Stimulated activated CD4-positive, alpha-beta T cell treated with anti-CD3 and anti-CD28 coated beads, Interleukin-1b, Interleukin-23, amount 100 ng/mL, for 24 hours (primary cell): ENCODE data around the gene TARDBP.
"Not testable (repeated sequence)": the region's sequence is repeated elsewhere in the genome, so short reads cannot be mapped to it uniquely, and the experiment has no call there.

Experiments
- DNase-seq, 4 experiments: peaks; one replicate each; pipeline ENCODE4 v3.0.0-alpha.2; 2020; ENCODE audit warnings: low read depth in 4 of 4, low spot score in 1 of 4

The TARDBP gene

DNA sequence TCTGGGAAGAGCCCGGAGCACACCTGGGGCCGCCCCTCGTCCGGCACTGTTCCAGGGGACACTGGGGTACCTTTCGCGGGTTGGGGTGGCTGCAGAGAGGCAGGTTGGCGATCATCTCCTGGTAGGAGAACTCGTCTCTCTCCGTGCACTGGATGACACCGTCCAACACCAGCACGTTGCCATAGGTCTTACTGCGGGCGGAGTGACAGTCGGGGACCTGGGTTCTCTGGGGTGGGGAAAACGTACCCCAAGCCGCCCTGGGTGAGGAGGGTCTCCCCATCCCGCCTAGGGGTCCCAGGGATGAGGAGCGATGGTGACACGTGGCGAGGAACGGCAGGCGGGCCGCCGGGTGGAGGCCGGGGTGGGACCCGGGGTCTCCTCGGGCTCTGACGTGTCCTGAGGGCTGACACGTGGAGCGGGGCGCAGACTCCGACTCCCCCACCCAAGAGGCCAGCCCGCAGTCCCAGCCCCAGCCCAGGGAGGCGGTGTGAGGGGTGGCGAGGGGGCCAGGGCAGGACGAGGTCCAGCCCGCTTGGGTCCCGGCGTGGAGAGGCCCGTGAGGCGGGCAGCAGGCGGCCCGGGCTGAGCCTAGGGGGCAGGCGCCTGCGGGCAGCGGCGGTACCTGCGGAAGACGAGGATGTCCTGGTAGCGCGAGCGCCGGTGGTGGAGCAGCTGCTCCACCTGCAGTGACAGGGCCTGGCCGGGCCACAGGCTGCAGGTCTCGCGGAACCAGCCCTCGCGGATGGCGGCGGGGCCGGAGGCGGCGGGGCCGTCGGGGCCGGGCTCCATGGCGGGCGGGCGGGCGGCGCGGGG, 46.9 kb downstream of the TARDBP start:
- DNase-seq, result peak in 1 of 4 experiments; percentile 16

DNA sequence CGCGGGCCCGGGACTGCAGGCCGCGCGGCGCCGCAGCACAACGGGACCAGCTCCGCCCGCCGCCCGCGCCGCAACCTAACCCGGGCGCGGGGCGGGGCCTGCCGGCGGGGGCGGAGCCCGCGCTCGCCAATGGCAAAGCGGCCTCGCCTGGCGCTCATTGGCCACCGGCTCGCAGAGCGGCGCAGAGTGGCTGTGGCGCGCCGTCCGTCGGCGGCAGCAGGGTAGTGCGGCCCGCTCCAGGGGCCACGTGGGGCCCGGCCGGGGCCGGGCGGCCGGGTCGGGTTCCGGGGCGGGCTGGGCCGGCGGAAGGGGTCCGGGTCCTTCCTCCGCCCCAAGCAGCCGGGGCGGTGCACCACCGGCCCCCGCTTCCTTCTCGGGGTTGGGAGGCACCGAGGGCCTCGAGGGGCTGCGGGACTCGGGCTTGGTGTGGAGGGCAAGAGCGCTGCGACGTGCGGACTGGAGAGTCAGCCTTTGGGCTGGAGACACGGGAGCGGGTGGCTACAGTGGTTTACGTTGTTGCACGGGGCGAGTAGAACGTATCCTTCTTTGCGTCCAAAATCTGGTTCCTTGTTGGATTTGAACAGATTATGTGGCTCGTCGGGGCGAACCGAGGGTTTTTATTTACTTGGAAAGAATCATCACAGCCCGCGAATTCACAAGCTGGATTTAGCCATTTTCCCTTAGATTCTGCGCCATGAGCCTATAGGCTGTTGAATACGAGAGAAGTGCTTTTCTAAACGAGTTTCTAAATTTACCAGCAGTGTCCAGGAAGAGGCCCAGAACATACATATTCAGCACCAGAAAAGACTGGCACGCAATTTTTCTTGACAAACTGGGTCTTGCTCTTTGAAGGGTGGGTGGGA, 47.7 kb downstream of the TARDBP start, which contains the start of gene SRM:
SRM (minus strand) TSS at position 51 of the 863 bp plus-strand sequence. CDS start 75 bp downstream, outside the sequence.
- DNase-seq, result peak; percentile 73 to 85 (median 84)

- no peak for DNase-seq
Measured at GRCh38 chr1:11061652-11062365, 49.4 kb downstream of the TARDBP start.

DNA sequence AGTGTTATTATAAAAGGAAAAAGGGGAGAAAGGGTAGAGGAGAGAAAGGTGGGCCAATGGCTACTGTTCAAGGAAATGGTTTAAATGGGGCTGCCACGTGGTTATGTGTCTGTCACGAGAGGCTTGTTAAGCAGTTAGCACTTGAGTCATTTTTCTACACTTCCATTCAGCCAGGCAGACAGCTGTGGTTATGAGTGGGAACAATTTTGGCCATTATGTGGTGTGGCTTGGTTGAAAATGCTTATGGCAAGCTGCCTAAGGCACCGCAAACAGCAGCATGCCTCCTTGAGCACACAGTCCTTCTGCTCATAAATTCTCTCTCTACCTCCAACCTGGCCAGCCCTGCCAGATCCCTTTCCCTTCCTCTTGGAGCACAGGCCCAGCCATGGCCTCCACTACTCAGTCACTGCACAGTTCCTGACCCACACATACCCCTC, 50.5 kb downstream of the TARDBP start:
- DNase-seq, result no peak

- DNase-seq, result not testable (repeated sequence)
Measured at GRCh38 chr1:11063937-11064537, 51.6 kb downstream of the TARDBP start.

DNA sequence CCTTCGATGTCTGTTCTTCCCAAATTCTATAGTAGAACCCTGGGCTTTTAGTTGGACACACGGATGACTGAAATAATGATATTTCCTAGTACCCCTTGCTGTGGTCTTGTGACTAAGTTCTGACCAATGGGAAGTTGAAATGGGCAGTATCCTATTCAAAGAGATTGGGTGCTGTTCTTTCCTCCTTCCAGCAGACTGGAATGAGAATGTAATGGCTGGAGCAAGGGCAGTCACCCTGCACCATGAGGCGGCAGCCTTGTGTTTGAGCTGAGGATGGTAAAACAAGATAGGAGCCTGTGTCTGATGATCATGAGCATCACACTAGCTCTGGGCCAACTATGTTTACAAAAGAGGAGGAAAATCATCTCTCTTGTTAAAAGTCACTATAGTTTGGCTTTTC, 52.5 kb downstream of the TARDBP start:
- no peak for DNase-seq

DNA sequence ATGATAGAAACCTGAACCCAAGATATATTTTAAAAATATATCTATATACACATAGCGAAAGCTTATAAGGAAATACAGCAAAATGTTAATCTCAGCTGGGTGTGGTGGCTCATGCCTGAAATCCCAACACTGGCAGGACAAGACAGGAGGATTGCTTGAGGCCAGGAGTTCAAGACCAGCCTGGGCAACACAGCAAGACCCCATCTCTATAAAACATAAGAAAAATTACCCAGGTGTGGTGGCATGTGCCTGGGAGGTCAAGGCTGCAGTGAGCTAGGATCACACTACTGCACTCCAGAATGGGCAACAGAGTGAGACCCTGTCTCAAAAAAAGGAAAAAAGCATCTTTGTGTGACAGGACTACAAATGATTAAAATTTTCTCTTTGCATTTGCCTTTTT, 53.3 kb downstream of the TARDBP start:
- DNase-seq, result no peak

- DNase-seq, result no peak
Measured at GRCh38 chr1:11067716-11068599, 55.5 kb downstream of the TARDBP start.

GRCh38 chr1:11068600-11069473, 56.4 kb downstream of the TARDBP start:
- DNase-seq, result no peak

- no peak for DNase-seq
Measured at GRCh38 chr1:11070876-11071275, 58.4 kb downstream of the TARDBP start.

- no peak for DNase-seq
Measured at GRCh38 chr1:11071463-11072215, 59.2 kb downstream of the TARDBP start.

- DNase-seq, result no peak
Measured at GRCh38 chr1:11072216-11072917, 59.9 kb downstream of the TARDBP start.

DNA sequence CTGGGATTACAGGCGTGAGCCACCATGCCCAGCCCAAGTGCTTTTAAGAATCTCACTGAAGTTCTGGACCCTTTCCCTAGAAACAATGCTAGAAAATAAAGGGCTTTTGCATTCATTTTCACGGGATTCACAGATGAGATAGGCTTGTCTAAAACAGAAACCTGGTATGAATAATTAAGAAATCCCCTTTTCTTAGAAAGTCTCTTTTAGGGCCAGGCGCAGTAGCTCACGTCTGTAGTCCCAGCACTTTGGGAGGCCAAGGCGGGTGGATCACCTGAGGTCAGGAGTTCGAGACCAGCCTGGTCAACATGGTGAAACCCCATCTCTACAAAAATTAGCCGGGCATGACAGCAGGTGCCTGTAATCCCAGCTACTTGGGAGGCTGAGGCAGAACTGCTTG, 60.9 kb downstream of the TARDBP start:
- not testable (repeated sequence) for DNase-seq
